HG03103 (cell line): ENCODE measurements around the gene F10.

ENCODE experiments used
- ATAC-seq: cut with Tn5 transposase; IDR thresholded peaks from one replicate; pipeline ENCODE4 v1.9.1; 2021; ENCODE audit warnings: low read depth; ENCODE audit not compliant: unreplicated experiment

The F10 gene

DNA sequence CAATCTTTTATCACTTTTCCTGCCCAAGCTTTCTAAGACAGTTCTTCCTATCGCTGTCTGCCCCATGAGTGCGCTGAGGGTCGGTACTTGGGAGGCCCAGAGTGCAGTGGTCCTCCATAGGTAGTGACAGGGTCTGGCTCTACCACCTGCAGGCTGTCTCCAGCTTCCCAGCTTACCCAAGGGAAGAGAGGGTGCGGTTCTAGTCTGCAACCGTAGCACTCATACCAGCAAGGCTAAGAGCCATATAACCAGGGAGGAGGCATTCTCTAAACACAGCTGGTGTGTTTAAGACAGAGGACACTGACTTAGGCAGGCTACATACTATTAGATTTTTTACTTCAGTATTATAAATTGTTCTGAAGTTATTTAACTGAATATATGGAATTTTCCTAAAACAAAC is 44.1 kb downstream of the F10 start:
- ATAC-seq, result no peak

DNA sequence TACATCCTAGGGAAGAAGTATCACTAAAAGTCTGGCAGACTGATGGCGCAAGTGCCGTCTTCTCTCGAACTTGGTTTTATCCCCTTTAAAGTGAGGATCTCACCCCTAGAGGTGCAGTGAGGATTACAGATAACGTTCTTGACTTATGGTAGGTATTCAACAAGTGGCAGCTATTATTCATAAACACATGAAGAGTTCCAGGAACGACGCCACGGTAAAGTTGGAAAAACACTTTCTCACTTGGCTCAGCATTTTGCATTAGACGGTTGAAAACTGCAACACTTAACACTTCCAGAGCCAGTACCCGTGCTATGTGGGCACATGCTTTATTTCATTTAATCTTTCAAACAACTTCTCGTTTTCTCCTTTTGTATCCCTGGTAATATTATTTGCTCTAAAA is 44.6 kb downstream of the F10 start:
- no peak for ATAC-seq

DNA sequence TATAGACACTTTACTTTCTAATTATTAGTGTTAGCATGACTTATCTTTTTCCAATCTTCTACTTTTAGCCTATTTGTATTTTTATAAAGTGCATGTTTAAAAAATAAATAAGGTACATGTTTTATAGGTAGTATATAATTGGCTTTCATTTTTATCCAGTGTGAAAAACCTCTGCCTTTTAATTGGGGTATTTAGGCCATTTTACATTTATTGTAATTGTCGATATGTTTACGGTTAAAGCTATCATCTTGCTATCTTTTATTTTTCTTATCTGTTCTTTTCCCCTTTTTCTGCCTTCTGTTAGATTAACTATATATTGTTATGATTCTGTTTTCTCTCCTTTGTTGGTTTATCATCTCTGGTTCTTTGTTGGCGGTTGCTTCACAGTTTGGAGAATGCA is 45.0 kb downstream of the F10 start:
- ATAC-seq, result no peak

DNA sequence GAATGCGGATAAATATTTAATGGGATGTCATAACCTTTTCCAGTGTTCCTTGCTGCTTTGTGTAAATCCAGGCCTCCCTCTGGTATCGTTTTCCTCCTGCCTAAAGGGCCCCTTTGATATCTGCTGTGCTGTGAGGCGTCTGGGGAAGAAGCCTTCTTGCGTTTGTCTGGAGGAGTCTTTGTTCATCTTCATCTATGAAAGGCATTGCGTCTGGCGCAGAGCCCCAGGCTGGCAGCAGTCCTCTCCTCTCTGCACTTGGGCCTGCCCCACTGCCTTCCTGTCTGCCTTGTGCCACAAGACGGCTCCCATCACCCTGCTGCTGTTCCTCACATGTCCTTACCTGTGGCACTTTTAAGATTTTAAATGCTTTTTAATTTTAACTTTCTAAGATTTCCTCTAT is 45.6 kb downstream of the F10 start:
- no peak for ATAC-seq

DNA sequence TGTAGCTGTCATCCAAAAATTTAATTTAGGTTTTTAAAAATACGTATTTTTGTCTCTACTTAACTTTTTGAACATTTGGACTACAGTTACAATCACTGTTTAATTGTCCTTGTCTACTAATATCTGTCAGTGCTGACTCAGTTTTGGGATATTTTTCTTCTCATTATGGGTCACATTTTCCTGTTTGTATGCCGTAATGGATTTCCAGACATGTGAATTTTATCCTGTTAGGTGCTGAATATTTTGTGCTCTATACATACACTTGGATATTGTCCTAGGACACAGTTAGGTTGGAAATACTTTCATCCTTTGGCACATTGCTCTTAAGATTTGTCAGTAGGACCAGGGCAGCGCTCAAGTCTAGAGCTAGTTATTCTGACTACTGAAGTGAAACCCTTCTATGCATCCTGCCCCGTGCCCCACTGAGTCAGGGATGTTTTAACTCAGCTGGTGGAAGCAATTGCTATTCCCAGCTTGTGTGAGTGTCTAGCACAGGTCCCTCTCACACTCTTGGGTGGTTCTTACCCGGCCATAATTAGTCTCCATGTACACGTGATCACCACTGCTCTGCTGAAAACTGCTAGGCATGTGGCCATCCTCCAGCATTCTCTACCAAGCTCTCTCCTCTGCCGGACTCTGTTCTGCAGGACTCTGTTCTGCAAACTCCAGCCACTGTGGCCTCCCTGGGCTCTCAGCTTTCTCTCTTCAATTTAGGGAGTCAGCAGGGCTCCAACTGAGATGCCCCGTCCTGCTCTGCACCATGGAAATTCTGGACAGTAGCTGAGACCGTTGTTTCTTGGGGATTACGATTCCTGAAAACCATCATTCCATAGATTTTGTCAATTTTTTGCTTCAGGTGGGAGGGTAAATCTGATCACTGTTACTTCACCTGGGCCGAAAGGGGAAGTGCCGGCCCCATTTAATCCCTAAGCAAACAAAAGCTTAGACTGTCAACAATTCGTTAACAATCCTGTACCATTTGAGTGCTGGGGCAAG is 47.0 kb downstream of the F10 start:
- no peak for ATAC-seq

DNA sequence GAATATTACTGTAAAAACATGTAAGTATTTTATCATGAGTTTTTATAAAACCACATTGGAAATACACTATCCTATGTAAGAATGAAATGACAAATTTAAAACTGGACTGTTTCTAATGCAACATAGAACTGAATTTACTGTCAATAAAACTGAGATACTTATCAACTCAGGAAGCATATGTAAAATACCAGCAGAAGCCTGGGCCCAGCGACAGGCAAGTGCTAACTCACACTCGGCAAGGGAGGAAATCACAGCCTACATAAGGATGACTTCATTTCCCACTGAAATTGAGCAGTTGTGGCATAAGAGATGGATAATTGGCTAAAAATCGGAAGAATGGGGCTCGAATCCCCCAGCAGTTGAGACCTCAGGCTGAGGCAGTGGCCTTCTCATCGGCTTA is 47.9 kb downstream of the F10 start:
- ATAC-seq, result no peak

DNA sequence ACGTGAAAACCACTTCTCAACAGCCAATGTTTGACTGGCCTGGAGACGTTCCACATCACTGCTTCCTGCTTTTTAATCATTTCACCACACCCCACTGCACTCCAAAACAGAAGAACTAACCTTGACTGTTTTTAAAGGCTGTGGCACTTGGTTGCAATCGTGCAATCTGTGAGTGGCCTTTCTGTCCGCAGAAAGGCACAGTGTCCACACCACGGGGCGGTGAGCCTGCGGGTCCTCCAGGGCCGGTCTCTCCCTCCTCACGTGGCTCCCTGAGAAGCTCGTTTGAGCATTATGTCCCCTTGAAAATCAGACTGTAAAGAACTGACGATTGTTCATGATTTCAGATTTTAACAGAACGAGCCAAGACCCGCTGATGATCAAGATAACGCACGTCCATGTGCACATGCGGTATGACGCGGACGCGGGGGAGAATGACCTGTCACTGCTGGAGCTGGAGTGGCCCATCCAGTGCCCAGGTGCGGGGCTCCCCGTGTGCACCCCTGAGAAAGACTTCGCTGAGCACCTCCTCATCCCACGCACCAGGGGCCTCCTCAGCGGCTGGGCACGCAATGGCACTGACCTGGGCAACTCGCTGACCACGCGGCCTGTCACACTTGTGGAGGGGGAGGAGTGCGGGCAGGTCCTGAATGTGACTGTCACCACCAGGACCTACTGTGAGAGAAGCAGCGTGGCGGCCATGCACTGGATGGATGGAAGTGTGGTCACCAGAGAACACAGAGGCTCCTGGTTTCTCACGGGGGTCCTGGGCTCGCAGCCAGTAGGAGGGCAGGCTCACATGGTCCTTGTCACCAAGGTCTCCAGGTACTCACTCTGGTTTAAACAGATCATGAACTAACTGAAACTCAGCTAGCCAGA is 48.9 kb downstream of the F10 start:
- ATAC-seq, result no peak

DNA sequence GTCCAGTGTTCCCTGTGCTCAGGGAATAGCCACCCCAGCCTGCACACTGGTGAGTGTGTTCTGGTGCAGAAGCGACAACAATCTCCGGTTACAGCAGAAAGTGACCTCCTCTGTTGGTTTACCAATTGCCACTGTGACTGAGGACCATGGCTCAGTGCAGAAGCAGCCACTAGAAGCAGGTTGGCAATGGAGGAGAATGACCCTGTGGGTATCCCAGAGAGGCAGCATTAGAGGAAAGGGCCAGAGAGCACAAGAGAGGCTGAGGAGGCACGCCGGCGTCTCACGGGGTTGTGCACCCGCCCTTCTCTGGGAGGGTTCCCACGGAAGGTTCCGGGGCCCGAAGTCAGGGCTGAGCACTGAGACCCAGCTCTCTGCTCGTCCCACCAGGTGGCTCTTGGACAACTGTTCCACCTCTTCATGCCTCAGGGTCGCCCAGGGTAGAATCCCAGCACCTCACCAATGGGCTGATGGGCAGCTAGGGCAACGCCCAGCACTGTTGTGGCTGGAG is 49.9 kb downstream of the F10 start:
- ATAC-seq, result no peak

DNA sequence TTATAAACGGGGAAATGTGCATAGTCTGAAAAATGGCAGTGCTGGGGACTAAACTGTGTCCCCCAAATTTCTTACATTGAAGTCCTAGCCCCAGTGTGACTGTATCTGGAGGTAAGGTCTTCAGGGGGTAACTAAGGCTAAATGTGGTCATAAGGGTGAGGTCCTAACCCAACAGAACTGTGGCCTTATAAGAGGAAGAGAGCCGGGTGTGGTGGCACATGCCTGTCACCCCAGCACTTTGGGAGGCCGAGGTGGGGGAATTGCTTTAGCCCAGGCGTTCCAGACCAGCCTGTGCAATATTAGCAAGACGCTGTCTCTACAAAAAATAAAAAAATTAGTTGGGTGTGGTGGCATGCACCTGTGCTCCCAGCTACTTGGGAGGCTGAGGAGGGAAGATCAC is 53.7 kb downstream of the F10 start:
- no peak for ATAC-seq

DNA sequence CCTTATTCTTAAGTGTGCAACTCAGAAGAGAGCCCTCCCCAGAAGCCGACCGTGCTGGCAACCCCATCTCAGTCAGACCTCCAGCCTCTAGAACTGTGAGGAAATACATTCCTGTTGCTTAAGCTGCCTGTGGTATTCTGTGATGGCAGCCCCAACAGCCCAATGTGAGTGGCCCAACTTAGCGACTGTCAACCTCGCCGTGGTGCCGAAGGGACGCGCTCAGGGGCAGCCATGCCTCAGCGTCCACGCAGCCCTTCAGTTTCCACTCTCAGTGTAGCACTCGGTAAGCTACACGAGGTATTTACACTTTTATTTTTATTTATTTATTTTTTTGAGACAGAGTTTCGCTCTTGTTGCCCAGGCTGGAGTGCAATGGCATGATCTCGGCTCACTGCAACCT is 54.2 kb downstream of the F10 start:
- no peak for ATAC-seq

DNA sequence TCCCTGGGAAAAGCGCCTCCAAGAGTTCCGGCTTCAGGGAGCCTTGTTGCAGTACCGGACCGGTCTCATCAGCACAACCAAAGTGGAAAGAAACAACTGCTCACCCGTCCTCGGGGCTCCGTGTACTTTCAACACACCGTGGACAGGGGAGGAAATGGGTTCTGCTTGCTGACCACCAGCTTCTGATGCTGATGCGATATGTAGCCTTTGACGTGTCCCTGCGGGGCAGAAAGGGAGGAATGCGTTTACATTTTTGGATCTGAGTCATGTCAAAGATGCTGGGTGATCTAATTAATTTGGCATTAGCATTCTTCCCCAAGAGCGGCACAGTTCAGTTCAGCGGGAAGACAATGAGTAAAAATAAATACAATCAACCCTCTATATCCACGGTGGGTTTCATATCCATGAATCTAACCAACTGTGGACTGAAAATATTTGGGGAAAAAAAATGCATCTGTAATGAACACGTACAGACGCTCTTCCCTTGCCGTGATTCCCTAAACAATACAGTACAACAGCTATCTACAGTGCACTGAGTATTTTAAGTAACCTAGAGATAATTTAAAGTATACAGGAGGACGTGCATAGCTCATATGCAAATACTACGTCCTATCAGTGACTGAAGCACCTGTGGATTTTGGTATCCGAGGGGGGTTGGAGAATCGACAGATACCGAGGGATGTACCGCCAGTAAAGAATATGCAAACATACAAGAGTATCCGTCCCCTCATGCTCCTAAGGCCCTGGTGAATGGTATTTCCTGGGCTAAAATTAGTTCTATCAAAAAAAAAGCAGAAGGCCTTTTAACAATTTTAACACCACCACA is 55.7 kb downstream of the F10 start:
- ATAC-seq, result no peak

DNA sequence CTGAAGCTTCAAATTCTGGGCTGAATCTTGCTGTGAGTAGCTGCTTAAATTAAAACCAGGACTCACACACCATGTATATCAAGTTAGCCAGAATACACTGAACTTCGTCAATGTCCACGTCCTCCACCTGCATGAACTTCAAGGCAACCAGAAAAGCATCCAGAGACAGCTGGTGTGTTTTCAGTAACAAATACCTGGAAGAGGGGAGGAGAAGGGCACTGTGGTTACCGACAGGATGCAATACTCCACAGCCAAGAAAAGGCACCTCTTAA is 56.2 kb downstream of the F10 start:
- ATAC-seq, result no peak

DNA sequence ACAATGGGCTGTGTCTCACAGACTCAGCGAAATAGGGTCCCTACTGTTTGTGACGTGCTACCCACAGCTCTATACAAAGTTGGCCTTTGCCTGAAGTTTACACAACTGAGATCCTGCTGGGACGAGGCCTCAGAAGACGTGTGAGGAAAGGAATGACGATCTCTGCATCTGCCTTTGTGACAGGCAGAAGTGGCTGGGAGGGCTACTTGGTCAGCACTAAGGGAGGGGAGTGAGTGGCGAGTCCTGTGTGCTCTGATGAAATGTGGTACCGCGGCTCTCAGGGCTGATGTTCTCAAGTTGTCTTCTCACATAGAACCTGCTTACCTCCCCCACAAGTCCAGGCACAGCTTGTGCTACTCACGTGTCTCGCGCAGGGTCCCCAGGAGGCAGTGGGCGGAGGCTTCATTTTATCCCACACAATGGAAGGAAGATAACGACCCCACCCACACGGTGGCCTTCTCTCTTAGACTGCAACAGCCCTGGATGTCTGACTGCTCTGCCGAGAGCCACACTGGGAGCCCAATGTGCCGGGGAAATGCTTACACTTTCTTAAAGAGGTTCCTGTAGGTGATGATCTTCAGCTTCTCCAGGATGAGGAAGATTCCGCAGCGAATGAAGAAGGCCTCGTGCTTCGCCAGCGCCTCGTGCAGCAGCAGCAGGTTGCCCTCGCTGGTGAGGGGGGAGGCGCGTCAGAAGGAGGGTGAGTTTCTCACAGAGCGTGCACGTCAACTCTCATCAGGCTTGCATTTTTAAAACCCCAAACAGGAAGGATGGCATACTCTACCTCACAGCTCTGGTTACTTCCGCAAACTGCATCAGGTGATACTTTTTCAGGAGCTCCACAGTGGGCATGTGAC is 57.0 kb downstream of the F10 start:
- ATAC-seq, result no peak

DNA sequence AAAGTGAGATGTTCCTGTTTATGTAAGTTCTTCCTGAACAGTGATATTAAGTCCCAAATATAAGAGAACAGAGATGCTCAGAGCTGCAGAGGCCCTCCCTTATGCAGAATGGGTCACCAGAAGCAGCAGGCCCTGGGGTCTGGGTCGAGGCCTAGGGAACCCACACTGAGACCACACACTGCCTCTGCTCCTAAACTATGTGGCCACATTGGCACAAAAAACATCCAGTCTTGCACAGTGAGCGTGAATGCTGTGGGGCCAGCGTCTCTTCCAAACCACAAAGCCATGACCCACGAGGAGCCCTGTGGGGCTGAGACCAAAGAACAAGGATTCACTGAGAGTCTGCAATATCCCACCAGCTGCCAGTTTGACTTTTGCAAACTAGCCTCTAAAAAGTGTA is 59.4 kb downstream of the F10 start:
- ATAC-seq, result no peak

DNA sequence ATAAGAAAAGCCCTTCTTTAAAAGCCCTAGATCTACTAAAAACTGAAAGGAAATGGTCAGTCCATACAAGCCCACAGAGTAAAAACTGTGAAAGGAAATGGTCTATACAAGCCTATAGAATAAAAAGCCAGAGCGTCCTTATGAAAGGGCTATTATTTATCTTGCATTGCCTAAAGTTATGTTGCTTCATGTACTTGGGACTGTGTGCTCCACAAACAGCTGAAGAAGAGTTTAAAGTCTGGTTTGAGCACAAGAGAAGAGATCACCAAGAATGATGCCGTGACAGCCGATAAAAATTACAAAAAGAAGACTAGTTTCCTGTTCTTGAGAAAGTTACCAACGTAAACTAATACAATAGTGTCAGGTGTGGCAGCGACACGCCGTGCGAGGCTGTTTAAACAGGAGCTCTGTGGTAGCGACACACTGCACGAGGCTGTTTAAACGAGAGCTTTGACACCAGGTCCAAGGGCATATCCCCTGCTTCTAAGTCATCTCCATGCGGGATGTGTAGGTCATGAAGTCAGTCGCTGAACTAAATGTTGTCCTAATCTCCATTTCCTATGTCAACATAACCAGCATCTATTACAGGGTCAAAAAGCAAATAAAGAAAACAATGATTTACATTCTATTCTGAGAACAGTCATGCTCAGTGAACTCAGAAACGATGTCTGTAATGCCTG is 61.0 kb downstream of the F10 start:
- ATAC-seq, result no peak

DNA sequence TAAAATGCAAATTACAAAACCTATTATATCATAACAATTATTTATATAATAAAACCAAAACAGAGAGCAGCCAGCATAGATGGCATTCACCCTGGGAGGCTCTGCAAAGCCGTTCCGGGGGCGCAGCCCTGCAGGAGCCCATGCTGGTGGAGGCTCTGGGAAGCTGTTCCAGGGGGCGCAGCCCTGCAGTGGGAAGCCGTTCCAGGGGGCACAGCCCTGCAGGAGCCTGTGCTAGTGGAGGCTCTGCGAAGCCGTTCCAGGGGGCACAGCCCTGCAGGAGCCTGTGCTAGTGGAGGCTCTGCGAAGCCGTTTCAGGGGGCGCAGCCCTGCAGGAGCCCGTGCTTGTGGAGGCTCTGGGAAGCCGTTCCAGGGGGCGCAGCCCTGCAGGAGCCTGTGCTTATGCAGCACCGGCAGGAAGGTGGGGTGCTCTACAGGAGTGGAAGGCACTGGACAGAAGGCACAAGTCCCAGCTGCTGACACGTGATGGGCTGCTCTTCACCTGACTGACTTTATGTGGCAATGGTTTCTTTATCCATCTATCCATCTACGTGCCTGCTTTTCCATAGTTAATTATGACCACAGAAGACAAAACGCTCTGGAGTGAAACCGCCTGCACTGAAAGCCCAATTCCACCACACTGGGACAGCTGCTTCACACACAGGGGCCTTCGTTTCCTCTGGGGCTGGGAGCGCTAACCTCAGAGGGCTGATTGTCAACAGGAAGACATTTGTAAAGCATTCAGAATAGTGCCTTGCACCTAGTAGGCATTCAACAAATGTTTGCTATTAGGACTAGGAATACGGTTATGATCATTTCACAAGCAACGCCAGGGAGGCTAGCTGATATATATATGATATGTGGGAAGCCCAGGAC is 62.2 kb downstream of the F10 start:
- no peak for ATAC-seq

DNA sequence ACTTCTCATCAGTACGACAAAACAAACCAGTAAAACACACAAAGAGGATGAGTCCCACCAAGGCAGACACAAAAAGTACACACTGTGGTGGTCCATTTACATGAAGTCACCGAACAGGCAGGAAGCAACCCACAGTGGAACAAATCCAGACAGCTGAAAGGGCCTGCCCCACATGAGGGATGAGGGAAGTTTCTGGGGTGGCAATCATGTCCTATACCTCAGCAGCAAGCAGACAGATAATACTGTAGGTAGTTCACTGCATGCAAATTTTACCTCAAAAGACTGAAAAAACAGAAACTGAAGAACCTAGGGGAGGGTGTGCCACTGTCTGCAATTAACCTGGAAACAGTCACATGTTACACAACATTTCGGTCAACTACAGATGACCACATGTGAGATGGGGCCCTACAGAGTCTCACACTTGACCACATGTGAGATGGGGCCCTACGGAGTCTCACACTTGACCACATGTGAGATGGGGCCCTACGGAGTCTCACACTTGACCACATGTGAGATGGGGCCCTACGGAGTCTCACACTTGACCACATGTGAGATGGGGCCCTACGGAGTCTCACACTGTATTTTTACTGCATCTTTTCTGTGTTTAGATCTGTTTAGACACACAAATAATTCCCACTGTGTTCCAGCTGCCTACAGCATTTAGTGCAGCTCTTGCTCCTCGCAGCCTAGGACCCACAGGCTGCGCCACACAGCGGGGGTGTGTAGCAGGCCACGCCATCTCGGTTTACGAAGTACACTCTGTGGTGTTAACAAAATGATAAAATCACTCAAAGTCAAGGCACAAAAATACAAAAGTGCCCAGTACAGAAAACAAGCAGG is 63.7 kb downstream of the F10 start:
- ATAC-seq, result no peak
